Measurements from ENCODE around the gene HES5. TPM values are rescaled to one million over a fixed set of nuclear protein-coding genes. Genes with fewer than 3 reads are reported as not detected.

HES5 gene
- total RNA-seq, 1 donor from 2014 or later: not detected

- no peak for TF ChIP-seq CTCF (IDR thresholded peaks at IDR 0.05; ENCODE audit: unreplicated experiment)
- Mint-ChIP-seq H3K27ac (no peak overlapping the region), H3K4me3 (no peak overlapping the region), H3K9me3 (no peaks in the 10 kb centered on the region), H3K36me3 (no peaks in the 10 kb centered on the region), H3K27me3 (ENCODE audit: low read depth) (no peaks in the 10 kb centered on the region), H3K4me1 (no peaks in the 10 kb centered on the region)
- no peak for DNase-seq (ENCODE audit: low spot score in 2 of 2, unreplicated experiment in 2 of 2)
These were observed 49.7 kb downstream of the HES5 start for GRCh38 chr1:2480236-2480985.

GRCh38 chr1:2479618-2480017 is 50.4 kb downstream of the HES5 start:
- Mint-ChIP-seq H3K9me3 (no peaks in the 10 kb centered on the region), H3K27ac (no peak overlapping the region), H3K36me3 (no peaks in the 10 kb centered on the region), H3K4me3 (no peak overlapping the region), H3K4me1 (no peaks in the 10 kb centered on the region), H3K27me3 (ENCODE audit: low read depth) (no peaks in the 10 kb centered on the region)
- no peak for TF ChIP-seq CTCF (IDR thresholded peaks at IDR 0.05; ENCODE audit: unreplicated experiment)
- DNase-seq (ENCODE audit: low spot score in 2 of 2, unreplicated experiment in 2 of 2): no peak

GRCh38 chr1:2479186-2479585 is 50.9 kb downstream of the HES5 start:
- Mint-ChIP-seq H3K4me3 (no peak overlapping the region), H3K36me3 (no peaks in the 10 kb centered on the region), H3K9me3 (no peaks in the 10 kb centered on the region), H3K27me3 (ENCODE audit: low read depth) (no peaks in the 10 kb centered on the region), H3K4me1 (peaks cover 1% of the 10 kb centered on the region), H3K27ac (no peak overlapping the region)
- no peak for TF ChIP-seq CTCF (IDR thresholded peaks at IDR 0.05; ENCODE audit: unreplicated experiment)
- DNase-seq (ENCODE audit: low spot score in 2 of 2, unreplicated experiment in 2 of 2): no peak

Other genes with a start within 250 kb of the HES5 start
- 21.6 to 25.0 TPM (median 24.3 TPM) in 3 replicates for gene MORN1, start 138.7 kb downstream of the HES5 start, total RNA-seq
- gene RER1, start 138.4 kb downstream of the HES5 start, total RNA-seq: 94.5 to 103 TPM (median 95.1 TPM) in 3 replicates
- 25.8 to 26.6 TPM (median 25.9 TPM) in 3 replicates for gene PEX10, start 117.7 kb downstream of the HES5 start, total RNA-seq
- 1.7 to 2.1 TPM (median 1.8 TPM) in 3 replicates for gene PLCH2, start 54.0 kb downstream of the HES5 start, total RNA-seq
- 43.1 to 50.8 TPM (median 45.4 TPM) in 3 replicates for gene PANK4, start 3.7 kb downstream of the HES5 start, total RNA-seq
- gene TNFRSF14, start 26.1 kb upstream of the HES5 start, total RNA-seq: 1.1 to 1.3 TPM (median 1.2 TPM) in 3 replicates
- 33.4 to 37.1 TPM (median 34.7 TPM) in 3 replicates for gene PRXL2B, start 56.5 kb upstream of the HES5 start, total RNA-seq
- 2.2 to 4.5 TPM (median 3.4 TPM) in 3 replicates for gene MMEL1, start 102.8 kb upstream of the HES5 start, total RNA-seq